Brain microvascular endothelial cell (primary cell): ENCODE results near the gene HBB.
"Not testable (repeated sequence)": the region's sequence is repeated elsewhere in the genome, so short reads cannot be mapped to it uniquely, and the experiment has no call there.

Source experiments
- DNase-seq: peaks from one replicate; pipeline ENCODE4 v3.0.0-alpha.2; 2020
- H3K27ac ChIP-seq: fragments of 250-450 bp; sonication (Bioruptor Pico); 2 replicates; pipeline ENCODE4 v1.5.1; 2020; ENCODE audit warnings: mild to moderate bottlenecking, moderate library complexity
- H3K27me3 ChIP-seq: fragments of 250-450 bp; sonication (Bioruptor Pico); replicated peaks from 2 replicates; pipeline ENCODE4 v1.5.1; 2020; ENCODE audit warnings: mild to moderate bottlenecking
- H3K36me3 ChIP-seq: fragments of 250-450 bp; sonication (Bioruptor Pico); replicated peaks from 2 replicates; pipeline ENCODE4 v1.5.1; 2020; ENCODE audit warnings: mild to moderate bottlenecking
- H3K4me3 ChIP-seq: 2 replicates; pipeline ENCODE4 v1.5.1; 2011; ENCODE audit warnings: low read depth, mild to moderate bottlenecking, control low read depth, low read length, moderate library complexity
- in situ Hi-C: cut with HindIII; loops from 2 replicates; pipeline ENCODE4 v1.10.0; 2017; ENCODE audit warnings: low sequenced_read_pairs, low pct_ligation_motif_present
- TF ChIP-seq, protein P1 (sequence below): IDR thresholded peaks from 2 replicates; pipeline ENCODE4 v1.5.1; 2011; ENCODE audit warnings: low read depth, mild to moderate bottlenecking, moderate library complexity, low read length, control low read depth, inconsistent platforms; ENCODE audit errors: missing control alignments

Gene HBB

GRCh38 chr11:5267033-5267563 is 40.2 kb upstream of the HBB start:
- in situ Hi-C loops: no loop called here
- H3K36me3 ChIP-seq: no peaks in the 10 kb centered on the region
- TF ChIP-seq, protein P1, sequence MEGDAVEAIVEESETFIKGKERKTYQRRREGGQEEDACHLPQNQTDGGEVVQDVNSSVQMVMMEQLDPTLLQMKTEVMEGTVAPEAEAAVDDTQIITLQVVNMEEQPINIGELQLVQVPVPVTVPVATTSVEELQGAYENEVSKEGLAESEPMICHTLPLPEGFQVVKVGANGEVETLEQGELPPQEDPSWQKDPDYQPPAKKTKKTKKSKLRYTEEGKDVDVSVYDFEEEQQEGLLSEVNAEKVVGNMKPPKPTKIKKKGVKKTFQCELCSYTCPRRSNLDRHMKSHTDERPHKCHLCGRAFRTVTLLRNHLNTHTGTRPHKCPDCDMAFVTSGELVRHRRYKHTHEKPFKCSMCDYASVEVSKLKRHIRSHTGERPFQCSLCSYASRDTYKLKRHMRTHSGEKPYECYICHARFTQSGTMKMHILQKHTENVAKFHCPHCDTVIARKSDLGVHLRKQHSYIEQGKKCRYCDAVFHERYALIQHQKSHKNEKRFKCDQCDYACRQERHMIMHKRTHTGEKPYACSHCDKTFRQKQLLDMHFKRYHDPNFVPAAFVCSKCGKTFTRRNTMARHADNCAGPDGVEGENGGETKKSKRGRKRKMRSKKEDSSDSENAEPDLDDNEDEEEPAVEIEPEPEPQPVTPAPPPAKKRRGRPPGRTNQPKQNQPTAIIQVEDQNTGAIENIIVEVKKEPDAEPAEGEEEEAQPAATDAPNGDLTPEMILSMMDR: no peak

GRCh38 chr11:5266609-5267008 is 39.7 kb upstream of the HBB start:
- no peak overlapping the region for H3K27ac ChIP-seq
- in situ Hi-C loops: no loop called here
- DNase-seq: no peak
- no peaks in the 10 kb centered on the region for H3K27me3 ChIP-seq
- no peaks in the 10 kb centered on the region for H3K36me3 ChIP-seq
- TF ChIP-seq, protein P1: no peak
- no peak overlapping the region for H3K4me3 ChIP-seq

More at GRCh38 chr11:5267033-5267563, 40.2 kb upstream of the HBB start:
- no peak for DNase-seq
- Histone ChIP-seq H3K27me3 (no peaks in the 10 kb centered on the region), H3K4me3 (no peak overlapping the region), H3K27ac (no peak overlapping the region)

DNA sequence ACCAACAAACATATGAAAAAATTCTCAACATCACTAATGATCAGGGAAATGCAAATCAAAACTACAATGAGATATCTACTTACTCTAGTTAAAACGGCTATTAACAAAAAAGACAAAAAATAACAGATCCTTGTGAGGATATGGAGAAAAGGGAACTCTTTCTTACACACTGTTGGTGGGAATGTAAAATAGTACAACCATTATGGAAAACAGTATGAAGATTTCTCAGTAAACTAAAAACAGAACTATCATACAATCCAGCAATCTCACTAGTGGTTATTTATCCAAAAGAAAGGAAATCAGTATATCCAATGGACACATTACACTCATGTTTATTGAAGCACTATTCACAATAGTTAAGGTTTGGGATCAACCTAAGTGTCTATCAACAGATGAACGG is 39.0 kb upstream of the HBB start:
- Histone ChIP-seq H3K27me3 (no peaks in the 10 kb centered on the region), H3K27ac (no peak overlapping the region), H3K36me3 (no peaks in the 10 kb centered on the region), H3K4me3 (no peak overlapping the region)
- in situ Hi-C loops: no loop called here
- TF ChIP-seq, protein P1: no peak
- DNase-seq: no peak

DNA sequence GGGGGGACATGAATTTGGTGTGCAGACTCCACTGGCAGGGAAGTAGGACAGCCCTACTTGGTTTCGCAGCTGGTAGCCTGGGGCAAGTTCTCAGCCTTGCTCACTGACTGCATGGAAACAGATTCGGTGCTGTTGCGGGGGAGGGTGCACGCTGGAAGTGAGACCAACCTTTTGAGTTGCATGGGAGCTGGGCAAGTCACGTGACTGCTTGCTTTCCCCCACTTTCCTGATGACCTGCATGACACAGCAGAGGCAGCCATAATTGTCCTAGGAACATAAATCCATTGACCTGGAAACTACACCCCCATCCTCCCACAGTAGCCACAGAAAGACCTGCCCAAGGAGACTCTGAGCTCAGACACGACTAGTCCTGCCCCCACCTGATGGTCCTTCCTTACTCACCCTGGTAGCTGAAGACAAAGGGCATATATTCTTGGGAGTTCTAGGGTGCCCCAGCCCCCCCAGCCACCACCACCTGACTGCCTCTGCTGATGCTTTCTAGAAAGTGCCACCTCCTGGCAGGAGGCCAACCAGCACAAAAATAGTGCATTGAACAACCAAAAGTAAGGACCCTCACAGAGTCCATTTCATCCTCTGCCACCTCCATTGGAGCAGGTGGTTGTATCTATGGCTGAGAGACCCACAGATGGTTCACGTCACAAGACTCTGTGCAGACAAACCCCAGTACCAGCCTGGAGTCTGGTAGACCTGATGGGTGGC is 31.8 kb upstream of the HBB start:
- in situ Hi-C loops: no loop called here
- DNase-seq: no peak
- no peaks in the 10 kb centered on the region for H3K36me3 ChIP-seq
- no peaks in the 10 kb centered on the region for H3K27me3 ChIP-seq
- H3K4me3 ChIP-seq: no peak overlapping the region
- no peak overlapping the region for H3K27ac ChIP-seq
- TF ChIP-seq, protein P1: no peak

- in situ Hi-C loops: no loop called here
- TF ChIP-seq, protein P1: no peak
- H3K36me3 ChIP-seq: no peaks in the 10 kb centered on the region
- no peak for DNase-seq
- no peaks in the 10 kb centered on the region for H3K27me3 ChIP-seq
- no peak overlapping the region for H3K27ac ChIP-seq
- no peak overlapping the region for H3K4me3 ChIP-seq
Measured at GRCh38 chr11:5257296-5257695, 30.4 kb upstream of the HBB start.

- in situ Hi-C loops, DNase-seq, H3K4me3 ChIP-seq, H3K36me3 ChIP-seq, H3K27me3 ChIP-seq, H3K27ac ChIP-seq: not testable (repeated sequence)
Measured at GRCh38 chr11:5254646-5255413, 28.0 kb upstream of the HBB start, which contains the start of gene HBG2. HBG2 (minus strand) TSS chr11:5254781; CDS start chr11:5254728, 53 bp downstream.

- H3K27me3 ChIP-seq, in situ Hi-C loops, H3K4me3 ChIP-seq, H3K27ac ChIP-seq, H3K36me3 ChIP-seq, DNase-seq: not testable (repeated sequence)
Measured at GRCh38 chr11:5254023-5254422, 27.2 kb upstream of the HBB start.

DNA sequence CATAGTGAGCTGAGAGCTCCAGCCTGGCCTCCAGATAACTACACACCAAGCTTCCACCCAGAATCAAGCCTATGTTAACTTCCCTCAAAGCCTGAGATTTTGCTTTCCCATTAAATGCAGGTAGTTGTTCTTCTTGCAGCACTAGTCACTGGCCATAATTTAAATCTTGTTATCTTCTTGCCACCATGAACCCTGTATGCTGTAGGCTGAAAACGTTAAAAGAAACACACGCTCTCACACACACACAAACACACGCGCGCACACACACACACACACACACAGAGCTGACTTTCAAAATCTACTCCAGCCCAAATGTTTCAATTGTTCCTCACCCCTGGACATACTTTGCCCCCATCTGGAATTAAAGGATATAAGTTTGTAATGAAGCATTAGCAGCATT is 26.6 kb upstream of the HBB start:
- DNase-seq, H3K4me3 ChIP-seq, H3K27ac ChIP-seq, H3K27me3 ChIP-seq, in situ Hi-C loops, H3K36me3 ChIP-seq: not testable (repeated sequence)
